IMR-90 (cell line): Measurements from ENCODE around the gene TOMM20. TPM values are rescaled to one million over a fixed set of nuclear protein-coding genes. Genes with fewer than 3 reads are reported as not detected.

Experiments used
- ATAC-seq: fragments of 200-7000 bp; cut with Tn5 transposase; 2 replicates; pipeline ENCODE4 v1.9.1; 2020; ENCODE audit warnings: low read depth, mild to moderate bottlenecking, moderate library complexity
- BruUV-seq: library from RNA; stranded (reverse); fragments of 400-500 nt; replicated peaks from 2 replicates; lab custom pipeline; 2021; lab: Mats Ljungman, UMichigan
- CTCF ChIA-PET: fragments of 300-600 bp; formaldehyde crosslinking; extraction: SDS; loops from one replicate; lab custom pipeline; 2021; ENCODE audit warnings: antibody characterized with exemption; lab: Yijun Ruan, JAX
- POLR2A ChIA-PET: fragments of 300-600 bp; sonication (Branson Sonifier 250); formaldehyde crosslinking; loops from one replicate; lab custom pipeline; 2022; ENCODE audit warnings: antibody characterized with exemption; ENCODE audit not compliant: unreplicated experiment; lab: Charles Lee
- DNase-seq: peaks from one replicate; pipeline ENCODE4 v3.0.0; 2013
- H2AFZ ChIP-seq: replicated peaks from 2 replicates; pipeline ENCODE3; 2013; ENCODE audit warnings: low read length, mild to moderate bottlenecking; ENCODE audit not compliant: poor library complexity
- H2AK5ac ChIP-seq: 2 replicates; pipeline ENCODE4 v1.6.1; 2013; ENCODE audit warnings: low read depth, low read length, inconsistent platforms
- H2AK9ac ChIP-seq: replicated peaks from 2 replicates; pipeline ENCODE3; 2013; ENCODE audit warnings: mild to moderate bottlenecking, low read depth, low read length, moderate library complexity; ENCODE audit not compliant: poor library complexity
- H2BK120ac ChIP-seq: 2 replicates; pipeline ENCODE4 v1.6.1; 2013; ENCODE audit warnings: low read depth, low read length, inconsistent platforms
- H2BK15ac ChIP-seq: 3 replicates; pipeline ENCODE4 v1.6.1; 2013; ENCODE audit warnings: low read depth, low read length, inconsistent platforms
- H2BK20ac ChIP-seq: 2 replicates; pipeline ENCODE4 v1.6.1; 2013; ENCODE audit warnings: low read depth, mild to moderate bottlenecking, inconsistent platforms, low read length, moderate library complexity
- H2BK5ac ChIP-seq: 2 replicates; pipeline ENCODE4 v1.6.1; 2013; ENCODE audit warnings: mild to moderate bottlenecking, low read depth, low read length, inconsistent platforms; ENCODE audit not compliant: poor library complexity, severe bottlenecking
- H3K14ac ChIP-seq: replicated peaks from 2 replicates; pipeline ENCODE4 v1.6.1; 2013; ENCODE audit warnings: low read depth, low read length, inconsistent platforms
- H3K18ac ChIP-seq: 2 replicates; pipeline ENCODE4 v1.6.1; 2013; ENCODE audit warnings: low read depth, low read length, control low read depth
- H3K23ac ChIP-seq: 2 replicates; pipeline ENCODE4 v1.6.1; 2013; ENCODE audit warnings: low read depth, low read length, inconsistent platforms
- H3K27ac ChIP-seq: 2 replicates; pipeline ENCODE4 v1.5.1; 2013; ENCODE audit warnings: mild to moderate bottlenecking, control low read depth, low read length; ENCODE audit not compliant: insufficient read depth
- H3K27me3 ChIP-seq: 2 replicates; pipeline ENCODE4 v1.6.1; 2013; ENCODE audit warnings: low read length; ENCODE audit not compliant: control insufficient read depth, insufficient read depth
- H3K36me3 ChIP-seq: 2 replicates; pipeline ENCODE4 v1.6.1; 2013; ENCODE audit warnings: low read length, mixed read lengths; ENCODE audit not compliant: control insufficient read depth, insufficient read depth
- H3K4ac ChIP-seq: 2 replicates; pipeline ENCODE4 v1.6.1; 2013; ENCODE audit warnings: low read depth, low read length, inconsistent platforms
- H3K4me1 ChIP-seq: 2 replicates; pipeline ENCODE4 v1.6.1; 2013; ENCODE audit warnings: low read length, mixed read lengths; ENCODE audit not compliant: control insufficient read depth, insufficient read depth
- H3K4me2 ChIP-seq: 2 replicates; pipeline ENCODE4 v1.6.1; 2013; ENCODE audit warnings: low read depth, mild to moderate bottlenecking, control low read depth, low read length, moderate library complexity
- H3K4me3 ChIP-seq: 2 replicates; pipeline ENCODE4 v1.5.1; 2013; ENCODE audit warnings: low read depth, mild to moderate bottlenecking, control low read depth, low read length, moderate library complexity; ENCODE audit not compliant: insufficient read depth
- H3K56ac ChIP-seq: 2 replicates; pipeline ENCODE4 v1.6.1; 2013; ENCODE audit warnings: low read length, inconsistent platforms; ENCODE audit not compliant: insufficient read depth; ENCODE audit errors: extremely low read depth
- H3K79me1 ChIP-seq, 2 experiments: 2 replicates each; pipeline ENCODE4 v1.6.1; 2013; ENCODE audit warnings: low read length in 2 of 2, inconsistent platforms in 1 of 2, low read depth in 1 of 2
- H3K9ac ChIP-seq: 2 replicates; pipeline ENCODE4 v1.6.1; 2013; ENCODE audit warnings: low read depth, low read length, control low read depth
- H3K9me1 ChIP-seq: 2 replicates; pipeline ENCODE4 v1.6.1; 2013; ENCODE audit warnings: low read length, inconsistent platforms; ENCODE audit not compliant: insufficient read depth
- H3K9me3 ChIP-seq: 2 replicates; pipeline ENCODE4 v1.6.1; 2013; ENCODE audit warnings: low read length; ENCODE audit not compliant: control insufficient read depth, insufficient read depth
- H4K20me1 ChIP-seq: 2 replicates; pipeline ENCODE4 v1.6.1; 2013; ENCODE audit warnings: low read length, inconsistent platforms; ENCODE audit not compliant: insufficient read depth
- H4K5ac ChIP-seq: 2 replicates; pipeline ENCODE4 v1.6.1; 2013; ENCODE audit warnings: mild to moderate bottlenecking, low read depth, low read length, control low read depth
- H4K8ac ChIP-seq, 2 experiments: 2 replicates each; pipeline ENCODE4 v1.6.1; 2013; ENCODE audit warnings: low read depth in 2 of 2, low read length in 2 of 2, control low read depth in 1 of 2, inconsistent platforms in 1 of 2
- H4K91ac ChIP-seq: 2 replicates; pipeline ENCODE4 v1.6.1; 2013; ENCODE audit warnings: low read depth, low read length, inconsistent platforms; ENCODE audit not compliant: insufficient read depth
- BHLHE40 ChIP-seq: fragments of 150-350 bp; IDR thresholded peaks from 2 replicates; pipeline ENCODE4 v1.6.1; 2016; ENCODE audit warnings: mild to moderate bottlenecking, low read depth, low read length
- CEBPB ChIP-seq: IDR thresholded peaks from 2 replicates; pipeline ENCODE4 v1.6.1; 2012; ENCODE audit warnings: low read depth, low read length, improper control_type of control experiment
- CTCF ChIP-seq: conservative IDR thresholded peaks from 2 replicates; pipeline ENCODE4 v1.5.1; 2012; ENCODE audit warnings: mild to moderate bottlenecking, low read depth, low read length, improper control_type of control experiment
- ELK1 ChIP-seq: fragments of 150-350 bp; IDR thresholded peaks from 2 replicates; pipeline ENCODE4 v1.6.1; 2016; ENCODE audit warnings: low read depth, mild to moderate bottlenecking, low read length, moderate library complexity, borderline replicate concordance
- FOS ChIP-seq: fragments of 150-350 bp; IDR thresholded peaks from 2 replicates; pipeline ENCODE4 v1.6.1; 2016; ENCODE audit warnings: low read depth, low read length
- MAZ ChIP-seq: IDR thresholded peaks from 2 replicates; pipeline ENCODE4 v1.6.1; 2012; ENCODE audit warnings: low read depth, mild to moderate bottlenecking, low read length, improper control_type of control experiment, moderate library complexity, borderline replicate concordance
- MXI1 ChIP-seq: IDR thresholded peaks from 2 replicates; pipeline ENCODE4 v1.6.1; 2012; ENCODE audit warnings: low read depth, mild to moderate bottlenecking, low read length, moderate library complexity, borderline replicate concordance
- NFE2L2 ChIP-seq: fragments of 150-350 bp; IDR thresholded peaks from 2 replicates; pipeline ENCODE4 v1.6.1; 2016; ENCODE audit warnings: low read depth, mild to moderate bottlenecking, low read length
- RAD21 ChIP-seq: IDR thresholded peaks from 2 replicates; pipeline ENCODE4 v1.6.1; 2012; ENCODE audit warnings: low read length, improper control_type of control experiment
- RCOR1 ChIP-seq: IDR thresholded peaks from 2 replicates; pipeline ENCODE4 v1.6.1; 2012; ENCODE audit warnings: mild to moderate bottlenecking, low read length, improper control_type of control experiment; ENCODE audit not compliant: insufficient replicate concordance
- USF2 ChIP-seq: fragments of 150-350 bp; IDR thresholded peaks from 2 replicates; pipeline ENCODE4 v1.6.1; 2017; ENCODE audit warnings: mild to moderate bottlenecking, antibody characterized with exemption, low read length, low read depth
- WGBS, 2 experiments: methylation state at CpG; one replicate each; pipeline versions ENCODE4 v1.1.5 to v1.1.7; 2013; ENCODE audit warnings: missing lambda C conversion rate in 2 of 2; ENCODE audit not compliant: insufficient read length in 1 of 2; ENCODE audit errors: extremely low coverage in 2 of 2; 5-methylcytosine and 5-hydroxymethylcytosine counted together
- dilution Hi-C: fragments of 300-500 bp; cut with HindIII; formaldehyde crosslinking; loops from one replicate; pipeline ENCODE4 v1.14.3; 2018; ENCODE audit warnings: low sequenced_read_pairs; ENCODE audit not compliant: unreplicated experiment
- in situ Hi-C: fragments of 300-500 bp; cut with MboI; formaldehyde crosslinking; loops from 3 replicates; pipeline ENCODE4 v1.14.3; 2019; ENCODE audit warnings: low sequenced_read_pairs, inconsistent platforms, mixed read lengths
- intact Hi-C: fragments of 100-400 bp; cut with micrococcal nuclease; formaldehyde crosslinking; loops from 2 replicates; pipeline ENCODE4 v1.10.0; 2022
- polyA plus RNA-seq, 3 experiments: library from polyadenylated mRNA; depleted of rRNA; stranded (reverse); fragments of >200 nt; gene quantifications; 2 replicates each; pipeline ENCODE4 v1.2.3, GENCODE V29; 2012; ENCODE audit warnings: low replicate concordance in 1 of 3
- total RNA-seq: library from RNA; depleted of rRNA; stranded (reverse); fragments of >200 nt; gene quantifications from 2 replicates; pipeline ENCODE4 v1.2.3, GENCODE V29; 2012

The TOMM20 gene
- total and polyA plus RNA-seq, 2 of the 4 experiments (the other 2 are of a cell fraction): 75.3 to 84.4 TPM

- no peak for ATAC-seq
Measured at GRCh38 chr1:235102993-235103411, 25.6 kb downstream of the TOMM20 start.

More at GRCh38 chr1:235102993-235103411, 25.6 kb downstream of the TOMM20 start:
- Histone ChIP-seq H2BK20ac (no peak overlapping the region), H2BK120ac (no peak overlapping the region), H2AK9ac (no peak overlapping the region), H3K36me3 (peaks cover 9% of the 10 kb centered on the region), H2BK15ac (no peak overlapping the region), H3K79me1 (peaks cover under 1 to 21% of the 10 kb centered on the region in 2 experiments; a peak in 2 of 4 replicates), H3K9me1 (peaks cover 10% of the 10 kb centered on the region), H3K4ac (no peak overlapping the region), H3K18ac (no peak overlapping the region), H3K4me3 (no peak overlapping the region), H3K56ac (no peak overlapping the region), H4K8ac (no peak overlapping the region), H3K9ac (no peak overlapping the region), H2BK5ac (no peak overlapping the region), H2AFZ (no peak overlapping the region), H3K27ac (no peak overlapping the region), H4K20me1 (no peaks in the 10 kb centered on the region), H3K9me3 (no peaks in the 10 kb centered on the region), H3K27me3 (no peaks in the 10 kb centered on the region), H3K14ac (no peak overlapping the region), H4K91ac (no peak overlapping the region), H3K4me2 (no peak overlapping the region), H4K5ac (no peak overlapping the region), H2AK5ac (no peak overlapping the region), H3K23ac (no peak overlapping the region), H3K4me1 (peaks cover 4% of the 10 kb centered on the region)
- ChIA-PET POLR2A (no interaction called here), CTCF (interaction anchor here (0.6 to 1.1 kb wide), 2 partner anchors 10 to 17 kb away, joined by 3 to 4 read pairs; no protein-coding TSS in a partner anchor)
- WGBS, 2 experiments: no CpG with 5 or more reads among the region's 4 CpGs
- no peak for DNase-seq
- in situ Hi-C loops: loop anchor here (10.0 to 25.0 kb wide), 2 partner anchors 312 to 966 kb away; no protein-coding TSS in a partner anchor
- TF ChIP-seq BHLHE40 (no peak), MXI1 (no peak), MAZ (no peak), CTCF (no peak), CEBPB (no peak), RAD21 (no peak), RCOR1 (no peak), USF2 (no peak), NFE2L2 (no peak), FOS (no peak), ELK1 (no peak)
- dilution Hi-C loops: no loop called here
- intact Hi-C loops: no loop called here
- BruUV-seq: no TSS peak
